ENCODE data around the gene CDKN2D. TPM values are rescaled to one million over a fixed set of nuclear protein-coding genes. Genes with fewer than 3 reads are reported as not detected.

CDKN2D gene
- total and polyA plus RNA-seq, 2 of the 13 experiments (the other 11 are each of a cell fraction or from before 2014, with no cell fraction given), result 5.4 to 8.6 TPM

DNA sequence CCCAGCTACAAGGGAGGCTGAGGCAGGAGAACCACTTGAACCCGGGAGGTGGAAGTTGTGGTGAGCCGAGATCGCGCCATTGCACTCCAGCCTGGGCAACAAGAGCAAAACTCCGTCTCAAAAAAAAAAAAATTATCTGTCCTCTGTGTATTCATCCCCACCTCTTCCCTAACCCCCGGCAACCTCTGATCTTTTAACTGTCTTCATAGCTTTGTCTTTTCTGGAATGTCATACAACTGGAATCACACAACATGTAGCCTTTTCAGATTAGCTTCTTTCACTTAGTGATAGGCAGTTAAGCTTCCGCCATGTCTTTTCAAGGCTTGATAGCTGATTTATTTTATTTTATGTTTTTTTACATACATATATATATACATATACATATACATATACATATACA, 43.1 kb downstream of the CDKN2D start:
- CTCF ChIA-PET (ENCODE audit: low intra/inter-chr PET ratio, low total read pairs), result no interaction called here
- Histone ChIP-seq H3K79me2 (ENCODE audit: insufficient read depth, low read length) (no peaks in the 10 kb centered on the region), H3K36me3 (replicated peaks in 1 of 2; ENCODE audit: control insufficient read depth in 1 of 2, insufficient read depth in 2 of 2, low read length in 2 of 2) (no peaks in the 10 kb centered on the region), H3K4me1 (ENCODE audit: insufficient read depth, low read length) (peaks cover 13% of the 10 kb centered on the region), H3K27ac (ENCODE audit: extremely low read length, insufficient read depth, low read length) (no peak overlapping the region), H2AFZ (ENCODE audit: low read length) (no peak overlapping the region), H3K4me3 (replicated peaks in 1 of 3; ENCODE audit: insufficient read depth in 1 of 3, low read depth in 2 of 3, low read length in 3 of 3) (no peak overlapping the region), H3K4me2 (ENCODE audit: low read depth, low read length) (no peak overlapping the region), H4K20me1 (ENCODE audit: insufficient read depth, low read length) (no peaks in the 10 kb centered on the region), H3K9me3 (ENCODE audit: low read length) (no peaks in the 10 kb centered on the region), H3K9ac (ENCODE audit: insufficient read depth, low read depth, low read length) (no peak overlapping the region), H3K27me3 (ENCODE audit: control insufficient read depth in 1 of 2, insufficient read depth in 2 of 2, low read length in 2 of 2) (peaks cover 0 to 8% of the 10 kb centered on the region in 2 experiments; a peak in 3 of 5 replicates)
- BruUV-seq (replicated peaks), result no TSS peak
- POLR2A ChIA-PET, result no interaction called here
- FAIRE-seq (no peak), ATAC-seq (no peak), DNase-seq (ENCODE audit: low spot score) (no peak)
- 51% methylated on average over 7 of the region's 7 CpGs for WGBS (ENCODE audit: low lambda C conversion rate)
- in situ Hi-C loops (cut with HindIII; ENCODE audit: extremely low pct_ligation_motif_present, low pct_unique_long_range_greater_than_20kb), result no loop called here
- TF ChIP-seq ZBTB7B (CRISPR knock-in tag; IDR thresholded peaks at IDR 0.05), result no peak
- TF ChIP-seq ATAD3A (CRISPR knock-in tag; IDR thresholded peaks at IDR 0.05), result no peak
- TF ChIP-seq DR1 (CRISPR knock-in tag; IDR thresholded peaks at IDR 0.05), result no peak
- no peak for TF ChIP-seq FLYWCH1 (CRISPR knock-in tag; IDR thresholded peaks at IDR 0.05)
- no peak for TF ChIP-seq MAFF (IDR thresholded peaks at IDR 0.05; ENCODE audit: low read depth, low read length)
- TF ChIP-seq CBX2 (IDR thresholded peaks at IDR 0.05; ENCODE audit: low read depth, low read length), result no peak
- no peak for TF ChIP-seq CBX2 (CRISPR knock-in tag; IDR thresholded peaks at IDR 0.05; ENCODE audit: low read depth)
- no peak for TF ChIP-seq PPARG (CRISPR knock-in tag; conservative IDR thresholded peaks at IDR 0.05)
- no peak for TF ChIP-seq ELF4 (CRISPR knock-in tag; IDR thresholded peaks at IDR 0.05; ENCODE audit: borderline replicate concordance)
- no peak for TF ChIP-seq ZNF607 (CRISPR knock-in tag; IDR thresholded peaks at IDR 0.05; ENCODE audit: borderline replicate concordance)
- no peak for TF ChIP-seq NR2F2 (IDR thresholded peaks at IDR 0.05; ENCODE audit: borderline replicate concordance, low read depth)
- TF ChIP-seq, protein P1, sequence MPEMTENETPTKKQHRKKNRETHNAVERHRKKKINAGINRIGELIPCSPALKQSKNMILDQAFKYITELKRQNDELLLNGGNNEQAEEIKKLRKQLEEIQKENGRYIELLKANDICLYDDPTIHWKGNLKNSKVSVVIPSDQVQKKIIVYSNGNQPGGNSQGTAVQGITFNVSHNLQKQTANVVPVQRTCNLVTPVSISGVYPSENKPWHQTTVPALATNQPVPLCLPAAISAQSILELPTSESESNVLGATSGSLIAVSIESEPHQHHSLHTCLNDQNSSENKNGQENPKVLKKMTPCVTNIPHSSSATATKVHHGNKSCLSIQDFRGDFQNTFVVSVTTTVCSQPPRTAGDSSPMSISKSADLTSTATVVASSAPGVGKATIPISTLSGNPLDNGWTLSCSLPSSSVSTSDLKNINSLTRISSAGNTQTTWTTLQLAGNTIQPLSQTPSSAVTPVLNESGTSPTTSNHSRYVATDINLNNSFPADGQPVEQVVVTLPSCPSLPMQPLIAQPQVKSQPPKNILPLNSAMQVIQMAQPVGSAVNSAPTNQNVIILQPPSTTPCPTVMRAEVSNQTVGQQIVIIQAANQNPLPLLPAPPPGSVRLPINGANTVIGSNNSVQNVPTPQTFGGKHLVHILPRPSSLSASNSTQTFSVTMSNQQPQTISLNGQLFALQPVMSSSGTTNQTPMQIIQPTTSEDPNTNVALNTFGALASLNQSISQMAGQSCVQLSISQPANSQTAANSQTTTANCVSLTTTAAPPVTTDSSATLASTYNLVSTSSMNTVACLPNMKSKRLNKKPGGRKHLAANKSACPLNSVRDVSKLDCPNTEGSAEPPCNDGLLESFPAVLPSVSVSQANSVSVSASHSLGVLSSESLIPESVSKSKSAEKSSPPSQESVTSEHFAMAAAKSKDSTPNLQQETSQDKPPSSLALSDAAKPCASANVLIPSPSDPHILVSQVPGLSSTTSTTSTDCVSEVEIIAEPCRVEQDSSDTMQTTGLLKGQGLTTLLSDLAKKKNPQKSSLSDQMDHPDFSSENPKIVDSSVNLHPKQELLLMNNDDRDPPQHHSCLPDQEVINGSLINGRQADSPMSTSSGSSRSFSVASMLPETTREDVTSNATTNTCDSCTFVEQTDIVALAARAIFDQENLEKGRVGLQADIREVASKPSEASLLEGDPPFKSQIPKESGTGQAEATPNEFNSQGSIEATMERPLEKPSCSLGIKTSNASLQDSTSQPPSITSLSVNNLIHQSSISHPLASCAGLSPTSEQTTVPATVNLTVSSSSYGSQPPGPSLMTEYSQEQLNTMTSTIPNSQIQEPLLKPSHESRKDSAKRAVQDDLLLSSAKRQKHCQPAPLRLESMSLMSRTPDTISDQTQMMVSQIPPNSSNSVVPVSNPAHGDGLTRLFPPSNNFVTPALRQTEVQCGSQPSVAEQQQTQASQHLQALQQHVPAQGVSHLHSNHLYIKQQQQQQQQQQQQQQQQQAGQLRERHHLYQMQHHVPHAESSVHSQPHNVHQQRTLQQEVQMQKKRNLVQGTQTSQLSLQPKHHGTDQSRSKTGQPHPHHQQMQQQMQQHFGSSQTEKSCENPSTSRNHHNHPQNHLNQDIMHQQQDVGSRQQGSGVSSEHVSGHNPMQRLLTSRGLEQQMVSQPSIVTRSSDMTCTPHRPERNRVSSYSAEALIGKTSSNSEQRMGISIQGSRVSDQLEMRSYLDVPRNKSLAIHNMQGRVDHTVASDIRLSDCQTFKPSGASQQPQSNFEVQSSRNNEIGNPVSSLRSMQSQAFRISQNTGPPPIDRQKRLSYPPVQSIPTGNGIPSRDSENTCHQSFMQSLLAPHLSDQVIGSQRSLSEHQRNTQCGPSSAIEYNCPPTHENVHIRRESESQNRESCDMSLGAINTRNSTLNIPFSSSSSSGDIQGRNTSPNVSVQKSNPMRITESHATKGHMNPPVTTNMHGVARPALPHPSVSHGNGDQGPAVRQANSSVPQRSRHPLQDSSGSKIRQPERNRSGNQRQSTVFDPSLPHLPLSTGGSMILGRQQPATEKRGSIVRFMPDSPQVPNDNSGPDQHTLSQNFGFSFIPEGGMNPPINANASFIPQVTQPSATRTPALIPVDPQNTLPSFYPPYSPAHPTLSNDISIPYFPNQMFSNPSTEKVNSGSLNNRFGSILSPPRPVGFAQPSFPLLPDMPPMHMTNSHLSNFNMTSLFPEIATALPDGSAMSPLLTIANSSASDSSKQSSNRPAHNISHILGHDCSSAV (CRISPR knock-in tag; IDR thresholded peaks at IDR 0.05; ENCODE audit: borderline replicate concordance), result no peak
- TF ChIP-seq ZNF549 (CRISPR knock-in tag; IDR thresholded peaks at IDR 0.05), result no peak
- intact Hi-C loops (cut with micrococcal nuclease; ENCODE audit: unreplicated experiment), result no loop called here

Data from HepG2 (cell line).